ENCODE measurements around the gene DSPP.
"Not testable (repeated sequence)": the region's sequence is repeated elsewhere in the genome, so short reads cannot be mapped to it uniquely, and the experiment has no call there.

Gene DSPP

DNA sequence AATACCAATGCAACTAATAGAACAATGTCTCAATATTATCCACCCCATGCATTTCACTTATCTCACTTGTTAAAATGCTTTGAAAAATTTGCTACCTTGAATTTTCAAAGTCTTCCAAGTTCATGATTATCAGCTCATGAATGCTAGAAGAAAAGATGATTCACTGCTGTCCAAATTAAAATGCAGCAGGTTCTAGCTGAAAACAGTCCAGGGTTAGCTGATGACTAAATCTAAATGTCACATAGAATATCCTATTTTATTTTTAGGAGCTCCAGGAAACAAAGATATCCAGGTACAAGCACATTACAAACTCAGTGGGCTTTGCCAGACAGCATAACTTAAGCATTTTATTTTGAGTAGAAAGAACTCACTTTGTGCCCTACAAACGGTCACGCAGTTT is 41.1 kb upstream of the DSPP start:
- no peaks in the 10 kb centered on the region for H3K27me3 ChIP-seq (ENCODE audit: insufficient read depth, poor library complexity, severe bottlenecking)
- H3K36me3 ChIP-seq (ENCODE audit: low read depth): no peaks in the 10 kb centered on the region
- DNase-seq (ENCODE audit: low spot score) (no peak), ATAC-seq (ENCODE audit: low read depth) (no peak)
- no peak overlapping the region for H3K27ac ChIP-seq (ENCODE audit: poor library complexity, severe bottlenecking)
- no peaks in the 10 kb centered on the region for H3K9me3 ChIP-seq (ENCODE audit: severe bottlenecking)
- H3K4me3 ChIP-seq (ENCODE audit: severe bottlenecking): no peak overlapping the region
- no peaks in the 10 kb centered on the region for H3K4me1 ChIP-seq (ENCODE audit: insufficient read depth, poor library complexity, severe bottlenecking)
- TF ChIP-seq CTCF (IDR thresholded peaks at IDR 0.05; ENCODE audit: poor library complexity, severe bottlenecking): no peak

DNA sequence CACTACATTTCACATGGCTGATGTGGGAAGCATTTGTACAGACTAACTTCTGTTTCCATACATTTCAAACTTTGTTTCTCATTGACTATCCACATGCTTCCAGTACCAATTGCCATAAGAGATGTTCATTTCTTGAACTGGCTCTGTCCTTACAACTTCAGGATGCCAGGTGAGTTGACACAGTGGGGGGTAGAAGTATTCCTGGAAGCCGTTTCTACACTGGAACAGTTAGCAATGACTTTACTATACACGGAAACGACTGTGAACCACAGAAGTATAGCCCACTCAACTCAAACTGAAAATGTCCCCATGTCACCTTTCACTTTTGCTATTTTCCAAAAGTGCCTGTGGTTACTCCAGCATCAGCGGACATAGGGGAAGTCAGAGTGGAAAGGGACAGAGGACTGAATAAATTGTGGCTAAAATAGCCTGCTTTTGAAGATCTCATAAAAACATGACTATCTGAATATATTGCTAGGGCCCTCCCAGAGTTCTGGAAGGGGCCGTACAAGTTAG is 38.0 kb upstream of the DSPP start:
- Histone ChIP-seq H3K36me3 (ENCODE audit: low read depth) (no peaks in the 10 kb centered on the region), H3K9me3 (ENCODE audit: severe bottlenecking) (no peaks in the 10 kb centered on the region), H3K27me3 (ENCODE audit: insufficient read depth, poor library complexity, severe bottlenecking) (no peaks in the 10 kb centered on the region), H3K4me1 (ENCODE audit: insufficient read depth, poor library complexity, severe bottlenecking) (peaks cover 5% of the 10 kb centered on the region), H3K4me3 (ENCODE audit: severe bottlenecking) (no peak overlapping the region), H3K27ac (ENCODE audit: poor library complexity, severe bottlenecking) (no peak overlapping the region)
- no peak for ATAC-seq (ENCODE audit: low read depth)
- TF ChIP-seq CTCF (IDR thresholded peaks at IDR 0.05; ENCODE audit: poor library complexity, severe bottlenecking): no peak
- DNase-seq (ENCODE audit: low spot score): no peak

GRCh38 chr4:87574376-87574775 is 34.0 kb upstream of the DSPP start:
- not testable (repeated sequence) for H3K9me3 ChIP-seq (ENCODE audit: severe bottlenecking); H3K4me3 ChIP-seq (ENCODE audit: severe bottlenecking); DNase-seq (ENCODE audit: low spot score); ATAC-seq (ENCODE audit: low read depth); H3K27me3 ChIP-seq (ENCODE audit: insufficient read depth, poor library complexity, severe bottlenecking); H3K4me1 ChIP-seq (ENCODE audit: insufficient read depth, poor library complexity, severe bottlenecking); H3K27ac ChIP-seq (ENCODE audit: poor library complexity, severe bottlenecking); H3K36me3 ChIP-seq (ENCODE audit: low read depth)

GRCh38 chr4:87574996-87575395 is 33.3 kb upstream of the DSPP start:
- TF ChIP-seq CTCF (IDR thresholded peaks at IDR 0.05; ENCODE audit: poor library complexity, severe bottlenecking): no peak
- Histone ChIP-seq H3K4me3 (ENCODE audit: severe bottlenecking) (no peak overlapping the region), H3K27ac (ENCODE audit: poor library complexity, severe bottlenecking) (no peak overlapping the region), H3K9me3 (ENCODE audit: severe bottlenecking) (no peaks in the 10 kb centered on the region), H3K36me3 (ENCODE audit: low read depth) (no peaks in the 10 kb centered on the region), H3K4me1 (ENCODE audit: insufficient read depth, poor library complexity, severe bottlenecking) (peaks cover 6% of the 10 kb centered on the region), H3K27me3 (ENCODE audit: insufficient read depth, poor library complexity, severe bottlenecking) (no peaks in the 10 kb centered on the region)
- peak; percentile 90 for ATAC-seq (ENCODE audit: low read depth)
- no peak for DNase-seq (ENCODE audit: low spot score)

DNA sequence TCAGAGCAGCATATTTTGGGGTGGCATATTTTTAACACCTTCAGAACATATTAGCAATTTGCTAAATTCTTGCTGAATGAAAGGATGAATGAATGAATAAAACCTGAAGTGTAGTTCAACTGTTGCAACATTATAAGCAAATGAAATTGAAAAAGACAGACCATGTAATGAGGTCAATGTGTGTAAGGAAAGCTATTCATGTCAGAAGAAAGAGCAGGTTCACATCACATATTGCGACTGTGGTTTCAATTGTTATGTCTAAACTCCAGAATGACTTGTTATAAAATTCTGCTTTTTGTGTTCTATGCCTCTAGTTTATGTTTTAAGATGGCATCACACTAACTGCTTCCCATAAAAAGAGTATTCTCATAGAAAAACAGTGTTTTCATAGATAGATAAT is 32.9 kb upstream of the DSPP start:
- no peaks in the 10 kb centered on the region for H3K36me3 ChIP-seq (ENCODE audit: low read depth)
- no peak overlapping the region for H3K27ac ChIP-seq (ENCODE audit: poor library complexity, severe bottlenecking)
- TF ChIP-seq CTCF (IDR thresholded peaks at IDR 0.05; ENCODE audit: poor library complexity, severe bottlenecking): no peak
- no peaks in the 10 kb centered on the region for H3K27me3 ChIP-seq (ENCODE audit: insufficient read depth, poor library complexity, severe bottlenecking)
- peaks cover 6% of the 10 kb centered on the region for H3K4me1 ChIP-seq (ENCODE audit: insufficient read depth, poor library complexity, severe bottlenecking)
- no peak overlapping the region for H3K4me3 ChIP-seq (ENCODE audit: severe bottlenecking)
- no peak for ATAC-seq (ENCODE audit: low read depth)
- no peaks in the 10 kb centered on the region for H3K9me3 ChIP-seq (ENCODE audit: severe bottlenecking)
- DNase-seq (ENCODE audit: low spot score): no peak

All from RWPE2 (cell line).